Kidney (tissue), 14 donors: ENCODE data around the gene GP2. TPM values are rescaled to one million over a fixed set of nuclear protein-coding genes. Genes with fewer than 3 reads are reported as not detected.

Source experiments
- DNase-seq, 5 donors: peaks; one replicate each; pipeline ENCODE4 v3.0.0-alpha.2; 2013 to 2020
- FAIRE-seq: peaks from 2 replicates; lab custom pipeline; 2012; peaks lifted over from hg19 to GRCh38; lab: Jason Lieb, UNC
- H3K27ac ChIP-seq, 2 donors: one replicate each; pipeline ENCODE4 v1.7.0; 2013; ENCODE audit warnings: low read depth in 2 of 2, low read length in 2 of 2, inconsistent platforms in 1 of 2
- H3K27me3 ChIP-seq: one replicate; pipeline ENCODE4 v1.7.1; 2013; ENCODE audit warnings: low read length, inconsistent platforms; ENCODE audit not compliant: control insufficient read depth, insufficient read depth
- H3K36me3 ChIP-seq, 3 donors: one replicate each; pipeline versions ENCODE4 v1.7.0 to v1.7.1; 2013; ENCODE audit warnings: low read length in 3 of 3, control low read depth in 1 of 3, inconsistent platforms in 1 of 3; ENCODE audit not compliant: insufficient read depth in 3 of 3, control insufficient read depth in 2 of 3
- H3K4me1 ChIP-seq, 3 donors: one replicate each; pipeline versions ENCODE4 v1.7.0 to v1.7.1; 2013; ENCODE audit warnings: low read length in 3 of 3, inconsistent platforms in 1 of 3, low read depth in 1 of 3; ENCODE audit not compliant: control insufficient read depth in 2 of 3, insufficient read depth in 2 of 3
- H3K4me3 ChIP-seq, 3 donors: one replicate each; pipeline versions ENCODE4 v1.7.0 to v1.8.1; 2013; ENCODE audit warnings: low read length in 3 of 3, control low read depth in 1 of 3, inconsistent platforms in 1 of 3
- H3K9ac ChIP-seq, 3 donors: one replicate each; pipeline versions ENCODE4 v1.7.0 to v1.7.1; 2013; ENCODE audit warnings: low read length in 3 of 3, control low read depth in 1 of 3, inconsistent platforms in 1 of 3
- H3K9me3 ChIP-seq, 3 donors: one replicate each; pipeline versions ENCODE4 v1.7.0 to v1.7.1; 2013; ENCODE audit warnings: low read length in 3 of 3, control low read depth in 1 of 3, inconsistent platforms in 1 of 3; ENCODE audit not compliant: control insufficient read depth in 2 of 3, insufficient read depth in 1 of 3
- CTCF ChIP-seq: IDR thresholded peaks from 3 replicates; pipeline ENCODE4 v1.5.1; 2012; ENCODE audit warnings: mild to moderate bottlenecking, moderate library complexity, borderline replicate concordance; ENCODE audit not compliant: insufficient read depth; ENCODE audit errors: extremely low read depth
- intact Hi-C: fragments of 100-400 bp; cut with DNase I; formaldehyde crosslinking; loops from one replicate; pipeline ENCODE4 v1.11.1; 2022
- polyA plus RNA-seq: library from polyadenylated mRNA; stranded (reverse); fragments of 350-450 nt; fragmentation: Illumina TruSeq; extraction: RNeasy Lipid Tissue Mini Kit (QIAGEN cat#74804); gene quantifications from one replicate; pipeline ENCODE4 v1.2.3, GENCODE V29; 2014; ENCODE audit warnings: low read depth, low replicate concordance; ENCODE audit not compliant: insufficient read depth
- total RNA-seq: library from RNA; stranded (reverse); fragmentation: NEBNext Ultra II Directional; extraction: Animal tissue kit (Norgen Biotek cat#: 25700); gene quantifications from one replicate; pipeline ENCODE4 v1.2.1, GENCODE V29; 2021
- donor health status: control.
- donor health status: control.
- donor health status: control.
- donor health status: control.
- donor health status: control.
- donor health status: DM: yes; HTN: yes; CAD: no.
- donor health status: Normal renal cell carcinoma (clear cell type).

The GP2 gene
- total and polyA plus RNA-seq, 2 donors from 2014 or later = 0.94 to 9.3 TPM

- Histone ChIP-seq H3K4me1 (no peaks in the 10 kb centered on the region), H3K9ac (no peak overlapping the region), H3K36me3 (no peaks in the 10 kb centered on the region), H3K27ac (no peak overlapping the region), H3K4me3 (no peak overlapping the region), H3K9me3 (no peaks in the 10 kb centered on the region), H3K27me3 (no peaks in the 10 kb centered on the region)
- no peak for FAIRE-seq
- intact Hi-C loops = no loop called here
- no peak for DNase-seq
- no peak for TF ChIP-seq CTCF
These were observed 36.7 kb upstream of the GP2 start for GRCh38 chr16:20364051-20364450.

GRCh38 chr16:20363191-20363590, 35.9 kb upstream of the GP2 start:
- no peak overlapping the region for H3K27ac ChIP-seq
- intact Hi-C loops = no loop called here
- no peaks in the 10 kb centered on the region for H3K4me1 ChIP-seq
- H3K9ac ChIP-seq = no peak overlapping the region
- FAIRE-seq = no peak
- no peaks in the 10 kb centered on the region for H3K27me3 ChIP-seq
- no peaks in the 10 kb centered on the region for H3K9me3 ChIP-seq
- no peak overlapping the region for H3K4me3 ChIP-seq
- H3K36me3 ChIP-seq = no peaks in the 10 kb centered on the region
- no peak for DNase-seq
- TF ChIP-seq CTCF = no peak

- FAIRE-seq = no peak
- H3K9ac ChIP-seq = no peak overlapping the region
- no peak overlapping the region for H3K27ac ChIP-seq
- peak in 1 of 5 donors; percentile 26 for DNase-seq
- H3K27me3 ChIP-seq = no peaks in the 10 kb centered on the region
- H3K4me1 ChIP-seq = peaks cover 0 to 4% (median 0%) of the 10 kb centered on the region in 3 donors
- no peaks in the 10 kb centered on the region for H3K36me3 ChIP-seq
- TF ChIP-seq CTCF = peak; percentile 19
- H3K4me3 ChIP-seq = no peak overlapping the region
- no peaks in the 10 kb centered on the region for H3K9me3 ChIP-seq
- intact Hi-C loops = no loop called here
These were observed 32.7 kb upstream of the GP2 start for GRCh38 chr16:20359997-20360396.
